ENCODE measurements around the gene PTPRF.

The PTPRF gene

DNA sequence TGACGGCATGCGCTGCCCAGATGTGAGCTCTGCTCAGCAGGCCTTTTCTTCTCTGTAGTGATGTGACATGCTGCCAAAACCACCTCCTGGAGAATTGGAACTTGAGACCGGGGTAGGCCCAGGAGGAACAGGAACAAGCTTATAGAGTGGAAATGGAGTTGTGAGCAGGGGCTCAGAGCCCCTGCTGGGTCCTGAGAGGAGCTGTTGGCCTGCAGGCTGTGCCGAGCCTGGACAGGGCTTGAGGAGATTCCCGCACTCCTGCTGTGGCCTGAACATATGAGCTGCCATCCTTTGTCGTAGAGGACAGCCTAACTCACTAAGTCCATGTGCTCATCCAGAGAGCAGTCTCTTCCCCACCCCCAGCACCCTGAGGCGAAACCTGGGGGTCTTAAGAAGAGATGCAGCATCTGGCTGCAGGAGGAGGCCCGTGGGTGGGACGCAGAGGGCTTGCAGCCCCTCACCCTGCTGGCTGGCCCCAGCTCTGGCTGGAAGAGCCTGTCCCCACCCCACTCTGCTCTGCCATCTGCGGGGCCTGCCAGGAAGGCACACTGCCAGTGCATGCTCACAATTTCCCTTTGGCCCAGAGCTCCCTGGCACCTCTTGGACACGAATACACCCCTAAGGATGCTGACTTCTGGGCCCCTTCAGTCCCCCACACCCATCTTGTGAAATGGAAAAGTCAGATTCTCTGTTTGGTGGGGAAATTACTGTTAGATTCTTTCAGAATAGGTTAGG is 42.5 kb downstream of the PTPRF start:
- TF ChIP-seq FOXM1 (IDR thresholded peaks at IDR 0.05; ENCODE audit: borderline replicate concordance, low read depth) (no peak), USF1 (IDR thresholded peaks at IDR 0.05) (no peak), MAX (IDR thresholded peaks at IDR 0.05) (no peak), CEBPB (IDR thresholded peaks at IDR 0.05) (no peak)

DNA sequence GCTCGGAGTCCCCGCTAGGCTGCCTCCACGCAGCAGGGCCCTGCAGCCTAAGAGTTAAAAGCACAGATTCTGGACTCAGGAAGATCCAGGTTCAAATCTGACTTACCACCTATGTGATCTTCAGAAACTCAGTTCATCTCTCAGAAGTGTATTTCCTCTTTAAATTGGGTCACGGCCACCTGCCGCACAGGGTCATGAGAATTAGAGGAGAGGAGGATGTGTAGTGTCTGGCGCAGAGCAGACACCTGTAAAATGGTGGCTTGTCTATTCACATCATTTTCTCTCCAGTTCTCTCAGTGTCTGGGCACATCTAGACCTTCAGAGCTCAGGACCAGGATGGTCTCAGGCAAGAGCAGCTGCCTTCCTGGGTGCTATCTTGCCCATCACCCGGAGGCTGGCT is 45.8 kb downstream of the PTPRF start:
- TF ChIP-seq, protein P1, sequence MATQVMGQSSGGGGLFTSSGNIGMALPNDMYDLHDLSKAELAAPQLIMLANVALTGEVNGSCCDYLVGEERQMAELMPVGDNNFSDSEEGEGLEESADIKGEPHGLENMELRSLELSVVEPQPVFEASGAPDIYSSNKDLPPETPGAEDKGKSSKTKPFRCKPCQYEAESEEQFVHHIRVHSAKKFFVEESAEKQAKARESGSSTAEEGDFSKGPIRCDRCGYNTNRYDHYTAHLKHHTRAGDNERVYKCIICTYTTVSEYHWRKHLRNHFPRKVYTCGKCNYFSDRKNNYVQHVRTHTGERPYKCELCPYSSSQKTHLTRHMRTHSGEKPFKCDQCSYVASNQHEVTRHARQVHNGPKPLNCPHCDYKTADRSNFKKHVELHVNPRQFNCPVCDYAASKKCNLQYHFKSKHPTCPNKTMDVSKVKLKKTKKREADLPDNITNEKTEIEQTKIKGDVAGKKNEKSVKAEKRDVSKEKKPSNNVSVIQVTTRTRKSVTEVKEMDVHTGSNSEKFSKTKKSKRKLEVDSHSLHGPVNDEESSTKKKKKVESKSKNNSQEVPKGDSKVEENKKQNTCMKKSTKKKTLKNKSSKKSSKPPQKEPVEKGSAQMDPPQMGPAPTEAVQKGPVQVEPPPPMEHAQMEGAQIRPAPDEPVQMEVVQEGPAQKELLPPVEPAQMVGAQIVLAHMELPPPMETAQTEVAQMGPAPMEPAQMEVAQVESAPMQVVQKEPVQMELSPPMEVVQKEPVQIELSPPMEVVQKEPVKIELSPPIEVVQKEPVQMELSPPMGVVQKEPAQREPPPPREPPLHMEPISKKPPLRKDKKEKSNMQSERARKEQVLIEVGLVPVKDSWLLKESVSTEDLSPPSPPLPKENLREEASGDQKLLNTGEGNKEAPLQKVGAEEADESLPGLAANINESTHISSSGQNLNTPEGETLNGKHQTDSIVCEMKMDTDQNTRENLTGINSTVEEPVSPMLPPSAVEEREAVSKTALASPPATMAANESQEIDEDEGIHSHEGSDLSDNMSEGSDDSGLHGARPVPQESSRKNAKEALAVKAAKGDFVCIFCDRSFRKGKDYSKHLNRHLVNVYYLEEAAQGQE (IDR thresholded peaks at IDR 0.05; ENCODE audit: low read depth) = no peak
- TF ChIP-seq TCF12 (IDR thresholded peaks at IDR 0.05; ENCODE audit: low read depth) (no peak), CEBPB (IDR thresholded peaks at IDR 0.05) (no peak), EP300 (IDR thresholded peaks at IDR 0.05; ENCODE audit: borderline replicate concordance) (no peak), FOXM1 (IDR thresholded peaks at IDR 0.05; ENCODE audit: borderline replicate concordance, low read depth) (no peak), YY1 (IDR thresholded peaks at IDR 0.05; ENCODE audit: low read depth) (no peak), RAD21 (IDR thresholded peaks at IDR 0.05; ENCODE audit: low read depth) (no peak), TEAD4 (IDR thresholded peaks at IDR 0.05) (no peak), ZBTB7A (IDR thresholded peaks at IDR 0.05; ENCODE audit: low read depth) (no peak), NFIC (IDR thresholded peaks at IDR 0.05) (no peak)

DNA sequence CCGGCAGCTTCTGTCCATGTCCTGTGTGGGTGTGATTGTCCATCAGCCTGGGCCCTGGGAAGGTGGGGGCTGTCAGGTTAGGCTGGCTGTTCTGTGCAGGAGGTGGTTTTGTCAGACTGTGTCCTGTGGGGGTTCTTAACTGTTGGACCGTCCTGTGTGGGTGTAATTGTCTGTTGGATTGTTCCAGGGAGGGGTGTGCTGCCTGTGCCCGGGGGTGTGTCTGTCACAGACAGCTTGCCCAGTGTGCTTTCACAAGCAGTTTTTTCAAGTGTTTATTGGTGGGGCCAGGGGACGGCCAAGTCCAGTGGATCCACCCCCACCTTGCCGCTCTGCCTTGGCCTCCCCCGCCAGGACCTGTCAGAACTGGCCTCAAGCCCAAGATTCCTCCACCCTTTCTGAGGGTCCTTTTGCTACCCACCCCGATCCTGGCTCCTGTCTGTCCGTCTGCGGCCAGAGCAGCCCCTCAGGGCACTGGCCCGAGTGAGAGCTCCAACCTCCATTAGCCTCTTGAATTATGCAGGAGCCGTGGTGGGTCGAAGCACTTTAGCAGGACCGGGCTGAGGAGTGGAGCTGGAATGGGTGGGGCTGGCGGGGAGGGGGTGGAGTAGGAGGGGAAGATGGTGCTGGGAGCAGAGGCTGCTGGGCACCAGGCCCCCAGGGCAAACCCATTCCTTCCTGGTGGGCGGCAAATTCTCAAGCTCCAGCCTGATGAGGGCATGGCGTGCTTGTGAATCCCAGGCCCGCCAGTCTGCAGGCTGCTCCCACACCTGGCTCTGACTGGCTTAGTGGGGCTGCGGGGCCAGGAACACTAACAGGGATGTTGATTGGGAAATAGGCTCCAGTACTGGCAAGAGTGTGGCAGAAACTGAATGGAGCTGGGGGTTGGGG is 47.2 kb downstream of the PTPRF start:
- TF ChIP-seq CEBPB (IDR thresholded peaks at IDR 0.05) = no peak
- TF ChIP-seq, protein P1 (IDR thresholded peaks at IDR 0.05; ENCODE audit: low read depth) = no peak
- no peak for TF ChIP-seq RAD21 (IDR thresholded peaks at IDR 0.05; ENCODE audit: low read depth)

- TF ChIP-seq YY1 (IDR thresholded peaks at IDR 0.05; ENCODE audit: low read depth) = no peak
- TF ChIP-seq TCF12 (IDR thresholded peaks at IDR 0.05; ENCODE audit: low read depth) = no peak
Observed at GRCh38 chr1:43580039-43580438, 49.4 kb downstream of the PTPRF start.

DNA sequence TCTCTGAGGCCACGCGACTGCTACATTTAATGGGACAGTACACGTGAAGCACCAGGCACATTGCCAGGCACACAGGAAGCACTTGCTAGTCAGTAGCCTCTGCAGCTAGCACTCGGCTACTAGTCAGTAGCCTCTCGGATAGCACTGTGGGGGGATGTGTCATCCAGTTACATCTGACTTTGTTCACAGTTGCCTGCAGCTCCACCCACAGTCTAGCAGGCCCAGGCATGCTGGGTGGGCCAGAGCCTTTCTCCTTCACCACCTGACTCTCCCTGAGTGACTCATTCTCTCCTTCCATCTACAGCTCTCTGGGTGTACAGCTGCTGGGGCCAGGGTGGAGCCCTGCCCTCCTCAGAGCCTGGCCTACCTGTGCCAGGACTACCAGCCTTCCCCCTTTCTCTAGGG is 51.5 kb downstream of the PTPRF start:
- TF ChIP-seq YY1 (IDR thresholded peaks at IDR 0.05; ENCODE audit: low read depth) (no peak), TCF12 (IDR thresholded peaks at IDR 0.05; ENCODE audit: low read depth) (peak; percentile 27; the same call in 1 of the 2 replicates), TAF1 (IDR thresholded peaks at IDR 0.05; ENCODE audit: low read depth) (no peak), RAD21 (IDR thresholded peaks at IDR 0.05; ENCODE audit: low read depth) (0 out of 2 replicates have a peak, but pooled peaks have one; percentile 10), EP300 (IDR thresholded peaks at IDR 0.05; ENCODE audit: borderline replicate concordance) (peak; percentile 47; the same call in 1 of the 2 replicates), ZBTB7A (IDR thresholded peaks at IDR 0.05; ENCODE audit: low read depth) (no peak), MAX (IDR thresholded peaks at IDR 0.05) (peak; percentile 42), NFIC (IDR thresholded peaks at IDR 0.05) (0 out of 2 replicates have a peak, but pooled peaks have one; percentile 36), CEBPB (IDR thresholded peaks at IDR 0.05) (no peak), TEAD4 (IDR thresholded peaks at IDR 0.05) (no peak), EGR1 (IDR thresholded peaks at IDR 0.05) (no peak), CREB1 (IDR thresholded peaks at IDR 0.05; ENCODE audit: low read depth) (no peak), USF1 (IDR thresholded peaks at IDR 0.05) (peak; percentile 73), FOXM1 (IDR thresholded peaks at IDR 0.05; ENCODE audit: borderline replicate concordance, low read depth) (no peak)
- TF ChIP-seq, protein P1 (IDR thresholded peaks at IDR 0.05; ENCODE audit: low read depth) = no peak
